GM18517 (cell line): ENCODE data around the gene VSIR.

Experiments used
- ATAC-seq: cut with Tn5 transposase; IDR thresholded peaks from one replicate; pipeline ENCODE4 v1.9.1; 2021; ENCODE audit warnings: mild to moderate bottlenecking, moderate library complexity; ENCODE audit not compliant: unreplicated experiment

The VSIR gene

GRCh38 chr10:71765906-71766716 is 7.2 kb downstream of the VSIR start:
- no peak for ATAC-seq

DNA sequence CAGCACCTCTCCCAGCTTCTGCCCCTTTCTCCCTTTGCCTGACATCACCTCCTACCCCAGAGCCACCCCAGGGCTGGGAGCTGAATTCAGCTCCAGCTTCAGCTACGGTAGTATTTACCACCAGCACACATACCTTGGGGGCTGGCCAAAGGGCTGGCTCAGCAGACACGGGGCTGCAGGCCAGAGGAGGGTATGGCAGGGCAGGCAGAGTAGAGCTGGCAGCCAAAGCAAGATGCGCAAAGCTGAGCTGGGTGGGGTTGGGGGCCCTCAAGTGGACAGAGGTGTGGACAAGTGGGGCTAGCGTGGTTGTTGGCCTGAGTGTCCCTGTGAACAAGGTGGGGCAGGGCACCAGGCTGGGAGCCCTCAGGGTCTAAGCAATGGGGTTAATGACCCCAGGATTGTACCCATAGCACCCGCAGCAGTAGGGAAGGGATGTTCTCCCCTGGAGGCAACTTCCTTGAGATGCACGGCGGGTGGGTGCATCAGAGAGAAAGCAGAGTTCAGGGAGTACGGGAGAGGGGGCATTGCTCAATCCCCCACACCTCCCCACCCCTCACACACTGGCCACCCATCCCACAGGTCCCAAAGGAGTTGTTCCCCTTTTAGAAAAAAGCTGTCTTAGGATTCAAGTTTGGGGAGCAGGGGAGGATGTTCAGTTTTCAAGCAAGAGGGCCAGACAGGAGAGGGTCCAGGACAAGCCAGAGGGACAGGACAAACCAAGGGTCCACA is 8.0 kb downstream of the VSIR start:
- ATAC-seq: no peak

DNA sequence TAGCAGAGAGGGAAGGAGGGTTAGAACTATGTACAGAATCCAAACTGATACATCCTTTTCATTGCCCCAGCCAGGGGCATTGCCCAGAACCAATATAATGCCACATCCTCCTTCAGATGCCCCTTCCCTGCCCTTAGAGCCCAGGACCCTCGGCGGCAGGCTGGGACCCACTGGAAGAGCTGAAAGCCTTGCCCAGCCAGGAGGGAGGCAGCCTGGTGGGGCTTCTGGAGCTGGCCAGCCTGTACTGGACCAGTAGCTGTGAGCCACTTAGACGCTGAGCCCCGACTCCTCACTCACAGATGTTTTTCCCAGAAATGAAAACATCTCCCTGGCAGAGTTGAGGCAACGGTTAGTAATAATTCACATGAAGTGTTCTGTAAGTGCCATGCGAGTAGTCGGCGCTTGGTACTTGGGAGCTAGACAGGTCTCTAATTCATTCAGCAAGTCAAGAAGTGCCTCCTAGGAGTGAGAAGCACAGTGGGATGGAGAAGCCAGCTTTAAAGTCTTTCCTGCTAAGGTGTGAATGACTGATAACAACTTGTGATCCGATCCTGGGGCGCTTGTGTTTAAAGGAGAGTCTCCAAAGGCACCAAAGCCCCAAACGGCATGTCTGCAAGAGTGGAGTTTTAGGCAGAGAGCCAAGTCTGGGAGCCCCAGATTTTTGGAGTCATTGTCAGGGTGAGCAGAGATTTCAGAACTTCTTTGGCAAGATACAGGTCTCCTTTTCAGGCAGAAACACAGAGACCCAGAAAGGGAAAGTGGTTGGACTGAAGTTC is 9.8 kb downstream of the VSIR start:
- no peak for ATAC-seq

- no peak for ATAC-seq
These were observed 11.0 kb downstream of the VSIR start for GRCh38 chr10:71762324-71762723.

GRCh38 chr10:71761541-71762113 is 11.7 kb downstream of the VSIR start:
- no peak for ATAC-seq

DNA sequence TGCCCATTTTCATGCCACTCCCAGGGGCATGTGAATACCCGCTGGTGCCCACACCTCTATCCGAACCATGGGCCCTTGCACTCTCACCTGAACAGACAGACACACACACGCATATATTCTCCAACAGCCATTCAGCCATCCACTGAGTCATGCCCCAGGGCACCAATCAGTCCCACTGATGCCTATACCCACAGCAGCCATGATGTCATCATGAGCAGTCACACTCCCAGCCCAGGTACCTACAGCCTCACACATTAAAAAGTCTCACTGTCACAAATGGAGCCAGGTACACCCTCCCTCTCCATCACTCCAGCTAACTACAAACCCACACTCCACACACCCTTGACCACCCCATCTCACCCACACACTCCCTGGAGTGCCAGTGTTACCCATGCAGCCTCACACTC is 12.2 kb downstream of the VSIR start:
- no peak for ATAC-seq

DNA sequence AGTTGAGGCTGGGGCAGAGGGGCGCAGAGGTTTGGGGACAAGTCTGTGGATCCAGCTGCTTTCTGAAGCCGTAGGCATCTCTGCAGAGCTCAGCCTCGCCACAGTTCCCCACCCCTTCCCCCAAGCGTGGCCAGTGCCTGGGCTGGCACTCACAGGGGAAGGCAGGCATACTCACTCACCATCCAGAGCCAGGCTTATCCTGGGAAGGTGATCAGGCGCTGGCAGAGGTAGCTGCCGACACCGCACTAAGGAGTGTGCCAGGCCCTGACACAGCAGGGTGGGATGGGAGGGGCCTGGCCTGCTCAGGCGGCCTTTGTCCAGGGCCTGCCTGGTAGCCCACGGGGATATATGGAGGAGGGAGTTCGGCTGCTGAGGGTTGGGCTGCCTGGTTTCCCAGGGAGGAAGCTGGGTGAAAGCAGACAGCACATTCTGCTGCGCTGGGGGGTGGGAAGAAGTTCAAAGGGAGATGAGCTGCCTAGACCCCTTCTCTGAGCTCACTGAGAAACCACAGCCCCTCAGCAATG is 15.9 kb downstream of the VSIR start:
- ATAC-seq: no peak

- ATAC-seq: no peak
These were observed 16.8 kb downstream of the VSIR start for GRCh38 chr10:71756311-71757191.

DNA sequence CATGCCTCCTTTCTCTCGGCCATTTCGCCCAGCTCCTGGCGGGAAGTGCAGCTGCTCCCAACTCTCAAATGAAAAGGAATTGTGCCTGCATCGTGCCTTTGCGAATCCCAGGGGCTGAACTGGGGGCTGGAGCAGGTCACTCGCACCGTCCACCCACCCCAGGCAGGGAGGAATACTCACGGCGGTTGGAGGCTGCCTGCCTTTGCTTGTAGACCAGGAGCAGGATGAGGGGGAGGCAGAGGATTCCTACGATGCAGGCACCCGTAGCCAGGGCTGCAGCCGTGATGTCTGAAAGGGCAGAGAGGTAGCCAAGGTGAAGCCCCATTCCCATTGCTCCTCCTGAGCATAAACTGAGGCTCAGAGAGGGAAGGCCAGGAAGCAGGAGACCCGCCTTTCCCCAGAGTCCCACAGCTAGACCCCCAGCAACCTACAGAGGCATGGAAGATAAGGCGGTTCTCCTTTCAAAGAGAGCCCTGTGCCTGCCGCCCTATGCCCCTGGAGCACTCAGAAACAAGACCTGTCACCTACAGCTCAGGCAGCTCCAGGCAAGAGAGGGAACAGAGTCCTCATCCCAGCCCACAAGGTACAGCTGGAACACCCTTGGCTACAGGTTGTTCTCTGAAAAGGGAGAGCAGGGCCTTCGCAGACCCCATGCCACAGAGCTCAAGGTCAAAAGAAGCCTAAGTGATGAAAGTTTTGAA is 18.0 kb downstream of the VSIR start:
- no peak for ATAC-seq

GRCh38 chr10:71754562-71754961 is 18.8 kb downstream of the VSIR start:
- ATAC-seq: no peak

DNA sequence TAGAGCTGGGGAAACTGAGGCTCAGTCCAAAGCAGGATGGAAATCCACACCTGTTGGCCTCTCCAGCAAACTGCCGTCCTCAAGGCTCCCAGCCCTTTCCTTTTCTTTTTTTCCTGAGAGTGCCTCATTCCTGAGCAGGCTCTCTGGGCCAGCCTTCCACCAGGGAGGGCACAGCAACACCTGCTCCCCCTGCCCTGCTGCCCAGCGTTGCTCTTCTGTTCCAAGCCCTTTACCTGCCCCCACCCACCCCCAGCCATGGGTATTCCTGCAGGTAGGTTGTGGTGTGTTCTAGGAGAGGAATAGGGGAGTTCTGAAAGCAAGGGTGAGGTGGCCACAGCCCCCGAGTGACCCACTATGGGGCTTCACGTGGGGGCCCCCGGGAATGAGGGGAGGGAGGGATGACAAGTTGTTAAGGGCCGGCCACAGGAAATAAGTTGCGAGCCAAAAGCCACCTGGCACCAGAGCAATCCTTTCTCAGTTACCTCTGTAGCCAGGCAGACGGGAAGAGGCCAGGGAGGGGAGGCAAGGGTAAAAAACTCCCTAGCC is 19.3 kb downstream of the VSIR start:
- ATAC-seq: no peak

DNA sequence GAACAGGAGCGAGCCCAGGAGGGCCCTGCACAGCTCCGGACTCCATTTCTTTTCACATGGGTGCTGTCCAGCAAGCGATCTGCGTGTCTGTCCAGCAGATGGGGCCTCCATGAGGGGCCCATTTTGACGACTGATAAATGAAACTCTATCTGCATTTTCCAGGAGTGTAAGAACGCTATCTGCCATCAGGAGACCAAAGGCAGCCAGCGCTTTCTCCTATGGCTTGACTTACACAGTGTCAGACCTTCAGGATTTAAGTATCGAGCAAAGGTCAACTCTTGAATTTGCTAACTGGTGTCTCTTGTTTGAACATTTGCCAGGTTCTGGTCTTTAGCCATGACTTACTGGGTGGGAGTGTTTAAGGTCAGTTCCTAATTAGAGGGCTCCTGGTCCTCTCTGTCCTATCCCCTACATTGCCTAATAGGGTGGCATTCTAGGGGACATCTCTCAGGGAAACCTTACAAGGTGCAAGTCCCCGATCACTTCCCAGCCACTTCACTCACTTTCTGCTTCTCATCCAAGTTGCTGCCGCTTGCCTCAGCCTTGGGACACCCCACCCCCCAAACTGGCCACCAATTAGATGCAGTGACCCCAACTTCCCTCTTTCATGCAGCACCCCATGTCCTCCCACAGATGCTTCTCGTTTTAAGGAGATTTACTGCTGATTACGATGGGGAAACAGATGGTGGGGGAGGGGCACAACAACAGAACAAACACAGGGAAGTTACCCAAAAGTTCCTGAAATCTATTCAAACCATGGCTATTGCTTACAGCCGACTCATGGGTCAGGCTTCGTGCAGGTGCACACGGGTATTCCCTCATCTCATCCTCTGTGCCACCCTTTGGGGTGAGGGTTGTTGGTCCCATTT is 20.0 kb downstream of the VSIR start:
- no peak for ATAC-seq

DNA sequence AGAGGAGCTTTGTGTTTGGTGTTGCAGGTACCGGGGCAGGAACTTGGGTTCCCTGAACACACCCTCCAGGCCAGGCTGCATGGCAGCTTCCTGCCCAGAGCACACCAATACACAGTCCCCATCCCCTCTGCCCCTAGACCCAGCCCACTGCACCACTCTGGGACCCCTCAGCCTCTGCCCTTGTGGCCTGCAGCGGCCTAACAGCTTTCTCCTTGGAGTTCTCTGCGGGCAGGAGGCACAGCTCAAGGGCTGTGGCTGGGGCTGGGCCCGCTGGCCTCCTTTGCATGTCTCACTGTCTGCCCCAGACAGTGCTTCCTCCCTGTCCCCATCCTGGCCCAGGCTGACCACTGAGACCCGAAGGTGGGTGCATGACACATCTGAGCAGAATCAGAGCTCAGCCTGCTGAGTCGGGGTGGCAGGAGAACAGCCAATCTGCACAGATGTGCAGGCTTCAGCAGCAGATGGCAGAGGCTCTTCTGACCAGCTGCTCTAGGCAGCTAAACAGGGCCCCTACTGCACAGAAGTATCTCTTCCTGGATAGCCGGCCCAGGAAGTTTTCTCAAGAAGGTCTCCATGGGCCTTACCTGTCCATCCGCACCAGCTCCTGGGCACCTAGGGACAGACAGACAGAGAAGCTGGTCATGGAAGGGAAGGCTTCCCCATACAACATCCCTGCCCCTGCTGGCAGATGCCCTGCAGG is 20.8 kb downstream of the VSIR start:
- ATAC-seq: no peak

GRCh38 chr10:71751515-71752224 is 21.6 kb downstream of the VSIR start:
- ATAC-seq: no peak

DNA sequence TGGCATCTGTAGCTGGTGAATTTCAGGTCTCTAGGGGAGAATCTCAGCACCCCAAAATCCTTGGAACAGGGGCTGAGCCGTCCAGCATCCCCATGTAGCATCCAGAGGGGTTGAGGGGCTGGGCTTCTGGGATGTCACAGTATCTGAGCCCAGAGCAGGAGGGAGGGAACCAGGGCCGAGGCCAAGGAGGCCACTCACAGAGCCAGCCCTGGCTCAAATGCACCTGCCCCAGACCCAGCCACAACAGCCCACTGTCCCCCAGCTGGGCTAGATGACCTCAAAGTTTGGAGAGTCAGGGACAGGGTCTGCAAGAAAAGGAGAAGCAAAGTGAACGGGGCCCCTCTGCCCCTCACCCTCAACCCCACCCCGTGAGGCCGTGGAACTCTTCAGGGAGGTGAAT is 22.3 kb downstream of the VSIR start:
- ATAC-seq: no peak

GRCh38 chr10:71750124-71750841 is 23.0 kb downstream of the VSIR start:
- ATAC-seq: no peak
